ENCODE results near the gene FAM170B.

GRCh38 chr10:49133706-49134248 lies at the start of gene FAM170B:
- TF ChIP-seq POLR2AphosphoS5 (IDR thresholded peaks at IDR 0.05; ENCODE audit: borderline replicate concordance, low read depth, low read length) (no peak), EZH2 (IDR thresholded peaks at IDR 0.05) (no peak)
